Measurements from ENCODE around the gene VEZT. TPM values are rescaled to one million over a fixed set of nuclear protein-coding genes. Genes with fewer than 3 reads are reported as not detected.

The VEZT gene
- total RNA-seq, 1 experiment from 2014 or later = 46.4 TPM

- TF ChIP-seq ELF1 (IDR thresholded peaks at IDR 0.05; ENCODE audit: borderline replicate concordance, low read depth) (no peak), SIN3A (IDR thresholded peaks at IDR 0.05; ENCODE audit: low read depth) (no peak), EGR1 (IDR thresholded peaks at IDR 0.05; ENCODE audit: low read depth) (no peak), CEBPB (IDR thresholded peaks at IDR 0.05; ENCODE audit: low read depth) (no peak), ZFX (IDR thresholded peaks at IDR 0.05) (no peak), ZNF274 (IDR thresholded peaks at IDR 0.05; ENCODE audit: low read depth, low read length) (no peak), YY1 (IDR thresholded peaks at IDR 0.05; ENCODE audit: extremely low read depth, insufficient replicate concordance, low read depth, low read length) (no peak)
- TF ChIP-seq, protein P1, sequence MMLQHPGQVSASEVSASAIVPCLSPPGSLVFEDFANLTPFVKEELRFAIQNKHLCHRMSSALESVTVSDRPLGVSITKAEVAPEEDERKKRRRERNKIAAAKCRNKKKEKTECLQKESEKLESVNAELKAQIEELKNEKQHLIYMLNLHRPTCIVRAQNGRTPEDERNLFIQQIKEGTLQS (IDR thresholded peaks at IDR 0.05) = no peak
- Histone ChIP-seq H3K36me3 (ENCODE audit: control insufficient read depth in 1 of 2, insufficient read depth in 2 of 2, low read length in 2 of 2) (peaks cover 8 to 10% of the 10 kb centered on the region in 2 experiments), H3K4me1 (ENCODE audit: control insufficient read depth in 1 of 2, insufficient read depth in 2 of 2, low read length in 2 of 2) (peaks cover 0 to 7% of the 10 kb centered on the region in 2 experiments; a peak in 2 of 4 replicates), H3K4me3 (replicated peaks in 1 of 2; ENCODE audit: low read depth in 1 of 2, low read length in 2 of 2) (no peak overlapping the region), H3K9me2 (ENCODE audit: insufficient read depth) (no peaks in the 10 kb centered on the region), H4K20me1 (ENCODE audit: insufficient read depth) (no peaks in the 10 kb centered on the region; the same call in 1 of the 2 replicates), H3K9ac (ENCODE audit: low read length) (no peak overlapping the region), H3K4me2 (ENCODE audit: low read length) (no peak overlapping the region), H3K27me3 (ENCODE audit: insufficient read depth, low read length) (no peaks in the 10 kb centered on the region), H3K27ac (ENCODE audit: low read depth, low read length) (no peak overlapping the region), H3K9me3 (ENCODE audit: control insufficient read depth in 1 of 2, insufficient read depth in 1 of 2, low read depth in 1 of 2, low read length in 2 of 2) (no peaks in the 10 kb centered on the region), H2AFZ (ENCODE audit: low read depth, low read length, poor library complexity, severe bottlenecking) (no peak overlapping the region), H3K79me2 (ENCODE audit: insufficient read depth, low read length) (no peaks in the 10 kb centered on the region)
- TSS peak; percentile 26 for BruUV-seq (replicated peaks)
- ChIA-PET CTCF (no interaction called here), POLR2A (no interaction called here), RAD21 (ENCODE audit: low non-redundant PET in 1 of 2, low total read pairs in 2 of 2, uncharacterized antibody in 2 of 2, unreplicated experiment in 2 of 2) (no interaction called here)
- intact Hi-C loops (cut with micrococcal nuclease) = no loop called here
- no peak for ATAC-seq
- DNase-seq (ENCODE audit: low read depth, low spot score) = no peak
Measured at GRCh38 chr12:95300286-95300685, 82.7 kb downstream of the VEZT start.

- no peak for ATAC-seq
- H3K79me2 ChIP-seq (ENCODE audit: insufficient read depth, low read length) = no peaks in the 10 kb centered on the region
- no TSS peak for BruUV-seq (replicated peaks)
- H4K20me1 ChIP-seq (ENCODE audit: insufficient read depth) = no peaks in the 10 kb centered on the region
- no peak overlapping the region for H3K9ac ChIP-seq (ENCODE audit: low read length)
- RAD21 ChIA-PET (ENCODE audit: low non-redundant PET in 1 of 2, low total read pairs in 2 of 2, uncharacterized antibody in 2 of 2, unreplicated experiment in 2 of 2) = no interaction called here
- H3K9me3 ChIP-seq (ENCODE audit: control insufficient read depth in 1 of 2, insufficient read depth in 1 of 2, low read depth in 1 of 2, low read length in 2 of 2) = no peaks in the 10 kb centered on the region
- no peak overlapping the region for H3K27ac ChIP-seq (ENCODE audit: low read depth, low read length)
- H3K4me1 ChIP-seq (ENCODE audit: control insufficient read depth in 1 of 2, insufficient read depth in 2 of 2, low read length in 2 of 2) = peaks cover 0 to 7% of the 10 kb centered on the region in 2 experiments; a peak in 2 of 4 replicates
- H3K4me3 ChIP-seq (replicated peaks in 1 of 2; ENCODE audit: low read depth in 1 of 2, low read length in 2 of 2) = no peak overlapping the region
- CTCF ChIA-PET = no interaction called here
- intact Hi-C loops (cut with micrococcal nuclease) = no loop called here
- H3K9me2 ChIP-seq (ENCODE audit: insufficient read depth) = no peaks in the 10 kb centered on the region
- no peaks in the 10 kb centered on the region for H3K27me3 ChIP-seq (ENCODE audit: insufficient read depth, low read length)
- POLR2A ChIA-PET = no interaction called here
- no peak for DNase-seq (ENCODE audit: low read depth, low spot score)
- H3K36me3 ChIP-seq (ENCODE audit: control insufficient read depth in 1 of 2, insufficient read depth in 2 of 2, low read length in 2 of 2) = peaks cover 2 to 6% of the 10 kb centered on the region in 2 experiments
- no peak overlapping the region for H2AFZ ChIP-seq (ENCODE audit: low read depth, low read length, poor library complexity, severe bottlenecking)
- no peak overlapping the region for H3K4me2 ChIP-seq (ENCODE audit: low read length)
- TF ChIP-seq, protein P2, sequence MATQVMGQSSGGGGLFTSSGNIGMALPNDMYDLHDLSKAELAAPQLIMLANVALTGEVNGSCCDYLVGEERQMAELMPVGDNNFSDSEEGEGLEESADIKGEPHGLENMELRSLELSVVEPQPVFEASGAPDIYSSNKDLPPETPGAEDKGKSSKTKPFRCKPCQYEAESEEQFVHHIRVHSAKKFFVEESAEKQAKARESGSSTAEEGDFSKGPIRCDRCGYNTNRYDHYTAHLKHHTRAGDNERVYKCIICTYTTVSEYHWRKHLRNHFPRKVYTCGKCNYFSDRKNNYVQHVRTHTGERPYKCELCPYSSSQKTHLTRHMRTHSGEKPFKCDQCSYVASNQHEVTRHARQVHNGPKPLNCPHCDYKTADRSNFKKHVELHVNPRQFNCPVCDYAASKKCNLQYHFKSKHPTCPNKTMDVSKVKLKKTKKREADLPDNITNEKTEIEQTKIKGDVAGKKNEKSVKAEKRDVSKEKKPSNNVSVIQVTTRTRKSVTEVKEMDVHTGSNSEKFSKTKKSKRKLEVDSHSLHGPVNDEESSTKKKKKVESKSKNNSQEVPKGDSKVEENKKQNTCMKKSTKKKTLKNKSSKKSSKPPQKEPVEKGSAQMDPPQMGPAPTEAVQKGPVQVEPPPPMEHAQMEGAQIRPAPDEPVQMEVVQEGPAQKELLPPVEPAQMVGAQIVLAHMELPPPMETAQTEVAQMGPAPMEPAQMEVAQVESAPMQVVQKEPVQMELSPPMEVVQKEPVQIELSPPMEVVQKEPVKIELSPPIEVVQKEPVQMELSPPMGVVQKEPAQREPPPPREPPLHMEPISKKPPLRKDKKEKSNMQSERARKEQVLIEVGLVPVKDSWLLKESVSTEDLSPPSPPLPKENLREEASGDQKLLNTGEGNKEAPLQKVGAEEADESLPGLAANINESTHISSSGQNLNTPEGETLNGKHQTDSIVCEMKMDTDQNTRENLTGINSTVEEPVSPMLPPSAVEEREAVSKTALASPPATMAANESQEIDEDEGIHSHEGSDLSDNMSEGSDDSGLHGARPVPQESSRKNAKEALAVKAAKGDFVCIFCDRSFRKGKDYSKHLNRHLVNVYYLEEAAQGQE (IDR thresholded peaks at IDR 0.05; ENCODE audit: low read depth) = no peak
- TF ChIP-seq CEBPB (IDR thresholded peaks at IDR 0.05; ENCODE audit: low read depth) (no peak), POLR2AphosphoS5 (IDR thresholded peaks at IDR 0.05; ENCODE audit: low read depth, low read length) (no peak), ZFX (IDR thresholded peaks at IDR 0.05) (no peak), EZH2 (IDR thresholded peaks at IDR 0.05) (no peak), POLR2A (IDR thresholded peaks at IDR 0.05; ENCODE audit: borderline replicate concordance, extremely low read depth, insufficient read depth, insufficient read length) (no peak), EZH2phosphoT487 (IDR thresholded peaks at IDR 0.05; ENCODE audit: borderline replicate concordance) (no peak), ELF1 (IDR thresholded peaks at IDR 0.05; ENCODE audit: borderline replicate concordance, low read depth) (no peak), ZBTB33 (IDR thresholded peaks at IDR 0.05; ENCODE audit: extremely low read depth, insufficient replicate concordance, low read length) (no peak), MAX (IDR thresholded peaks at IDR 0.05) (no peak)
- TF ChIP-seq, protein P1 (IDR thresholded peaks at IDR 0.05) = no peak
Measured at GRCh38 chr12:95303476-95303875, 85.9 kb downstream of the VEZT start.

Data from HCT116 (cell line).